Measurements from ENCODE around the gene APC. TPM values are rescaled to one million over a fixed set of nuclear protein-coding genes. Genes with fewer than 3 reads are reported as not detected.
"Not testable (repeated sequence)": the region's sequence is repeated elsewhere in the genome, so short reads cannot be mapped to it uniquely, and the experiment has no call there.

APC gene
- total RNA-seq, 2 experiments from 2014 or later, result 21.8 to 22.8 TPM

GRCh38 chr5:112713206-112713605, 24.5 kb upstream of the APC start:
- TF ChIP-seq, protein P1, sequence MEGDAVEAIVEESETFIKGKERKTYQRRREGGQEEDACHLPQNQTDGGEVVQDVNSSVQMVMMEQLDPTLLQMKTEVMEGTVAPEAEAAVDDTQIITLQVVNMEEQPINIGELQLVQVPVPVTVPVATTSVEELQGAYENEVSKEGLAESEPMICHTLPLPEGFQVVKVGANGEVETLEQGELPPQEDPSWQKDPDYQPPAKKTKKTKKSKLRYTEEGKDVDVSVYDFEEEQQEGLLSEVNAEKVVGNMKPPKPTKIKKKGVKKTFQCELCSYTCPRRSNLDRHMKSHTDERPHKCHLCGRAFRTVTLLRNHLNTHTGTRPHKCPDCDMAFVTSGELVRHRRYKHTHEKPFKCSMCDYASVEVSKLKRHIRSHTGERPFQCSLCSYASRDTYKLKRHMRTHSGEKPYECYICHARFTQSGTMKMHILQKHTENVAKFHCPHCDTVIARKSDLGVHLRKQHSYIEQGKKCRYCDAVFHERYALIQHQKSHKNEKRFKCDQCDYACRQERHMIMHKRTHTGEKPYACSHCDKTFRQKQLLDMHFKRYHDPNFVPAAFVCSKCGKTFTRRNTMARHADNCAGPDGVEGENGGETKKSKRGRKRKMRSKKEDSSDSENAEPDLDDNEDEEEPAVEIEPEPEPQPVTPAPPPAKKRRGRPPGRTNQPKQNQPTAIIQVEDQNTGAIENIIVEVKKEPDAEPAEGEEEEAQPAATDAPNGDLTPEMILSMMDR (IDR thresholded peaks at IDR 0.05), result no peak
- Histone ChIP-seq H3K4me1 (ENCODE audit: insufficient read depth, low read length) (peaks cover 39% of the 10 kb centered on the region), H3K9me3 (ENCODE audit: control insufficient read depth in 1 of 2, insufficient read depth in 1 of 2, low read length in 2 of 2) (no peaks in the 10 kb centered on the region), H3K27ac (ENCODE audit: low read depth in 1 of 2, low read length in 2 of 2) (no peak overlapping the region), H3K27me3 (ENCODE audit: control insufficient read depth in 1 of 2, insufficient read depth in 2 of 2, low read length in 2 of 2) (no peaks in the 10 kb centered on the region), H3K36me3 (ENCODE audit: insufficient read depth, low read length) (no peaks in the 10 kb centered on the region), H3K4me3 (ENCODE audit: low read length) (no peak overlapping the region)
- Mint-ChIP-seq H3K9me3 (no peaks in the 10 kb centered on the region), H3K4me3 (no peak overlapping the region), H3K36me3 (ENCODE audit: low read depth) (peaks cover 5% of the 10 kb centered on the region), H3K27me3 (no peaks in the 10 kb centered on the region), H3K4me1 (ENCODE audit: low read depth) (peaks cover 88% of the 10 kb centered on the region), H3K27ac (no peak overlapping the region)
- intact Hi-C loops (cut with DNase I, micrococcal nuclease), result no loop called here
- ATAC-seq (ENCODE audit: poor library complexity) (no peak), DNase-seq (no peak)
- ChIA-PET POLR2A (interaction anchor here (0.8 kb wide), 1 partner anchor 24 kb away, joined by 3 read pairs; no protein-coding TSS in a partner anchor), CTCF (no interaction called here)

GRCh38 chr5:112716895-112717294, 20.8 kb upstream of the APC start:
- ATAC-seq (ENCODE audit: poor library complexity); H3K4me3 Mint-ChIP-seq; H3K36me3 ChIP-seq (ENCODE audit: insufficient read depth, low read length); intact Hi-C loops (cut with DNase I, micrococcal nuclease); DNase-seq; H3K36me3 Mint-ChIP-seq (ENCODE audit: low read depth); H3K27me3 Mint-ChIP-seq; H3K27me3 ChIP-seq (ENCODE audit: control insufficient read depth in 1 of 2, insufficient read depth in 2 of 2, low read length in 2 of 2); H3K4me3 ChIP-seq (ENCODE audit: low read length); CTCF ChIA-PET; H3K27ac ChIP-seq (ENCODE audit: low read depth in 1 of 2, low read length in 2 of 2); H3K9me3 ChIP-seq (ENCODE audit: control insufficient read depth in 1 of 2, insufficient read depth in 1 of 2, low read length in 2 of 2); H3K9me3 Mint-ChIP-seq; H3K27ac Mint-ChIP-seq: not testable (repeated sequence)
- peaks cover 78% of the 10 kb centered on the region for H3K4me1 Mint-ChIP-seq (ENCODE audit: low read depth)
- H3K4me1 ChIP-seq (ENCODE audit: insufficient read depth, low read length), result peaks cover 18% of the 10 kb centered on the region
- POLR2A ChIA-PET, result interaction anchor here (1.1 kb wide), 1 partner anchor 9 kb away, joined by 3 read pairs; no protein-coding TSS in a partner anchor

DNA sequence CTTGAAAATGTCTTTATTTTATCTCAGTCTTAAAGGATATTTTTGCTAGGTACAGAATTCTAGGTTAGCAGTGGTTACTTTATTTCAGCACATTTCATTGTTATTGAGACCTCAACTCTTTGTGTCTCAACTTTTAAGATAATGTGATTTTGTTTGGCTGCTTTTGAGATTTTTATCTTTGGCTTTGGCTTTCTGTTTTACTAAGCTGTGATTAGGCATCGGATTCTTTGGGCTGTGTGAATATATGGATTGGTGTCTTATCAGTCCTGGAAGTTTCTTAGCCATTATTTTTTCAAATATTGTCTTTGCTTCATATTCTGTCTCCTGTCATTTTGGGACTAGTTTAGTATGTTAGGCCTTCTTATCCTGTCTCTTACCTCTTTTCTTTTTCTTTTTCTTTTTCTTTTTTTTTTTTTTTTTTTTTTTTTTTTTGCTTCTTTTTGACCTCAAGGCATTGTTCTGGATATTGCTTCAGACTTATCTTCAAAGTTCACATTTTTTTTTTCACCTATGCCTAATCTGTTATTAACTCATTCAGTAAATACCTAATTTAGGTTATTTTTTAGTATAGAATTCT, 20.1 kb upstream of the APC start:
- no peaks in the 10 kb centered on the region for H3K27me3 Mint-ChIP-seq
- H3K4me1 ChIP-seq (ENCODE audit: insufficient read depth, low read length), result peaks cover 14% of the 10 kb centered on the region
- H3K4me3 ChIP-seq (ENCODE audit: low read length), result no peak overlapping the region
- POLR2A ChIA-PET, result no interaction called here
- no peak overlapping the region for H3K4me3 Mint-ChIP-seq
- CTCF ChIA-PET, result interaction anchor here (0.6 kb wide), 1 partner anchor 89 kb away, joined by 4 read pairs; no protein-coding TSS in a partner anchor
- intact Hi-C loops (cut with DNase I, micrococcal nuclease), result no loop called here
- H3K4me1 Mint-ChIP-seq (ENCODE audit: low read depth), result peaks cover 78% of the 10 kb centered on the region
- DNase-seq (no peak), ATAC-seq (ENCODE audit: poor library complexity) (no peak)
- no peak overlapping the region for H3K27ac ChIP-seq (ENCODE audit: low read depth in 1 of 2, low read length in 2 of 2)
- no peak overlapping the region for H3K27ac Mint-ChIP-seq
- no peaks in the 10 kb centered on the region for H3K9me3 Mint-ChIP-seq
- no peaks in the 10 kb centered on the region for H3K36me3 ChIP-seq (ENCODE audit: insufficient read depth, low read length)
- TF ChIP-seq, protein P1 (IDR thresholded peaks at IDR 0.05), result no peak
- H3K9me3 ChIP-seq (ENCODE audit: control insufficient read depth in 1 of 2, insufficient read depth in 1 of 2, low read length in 2 of 2), result no peaks in the 10 kb centered on the region
- peaks cover 9% of the 10 kb centered on the region for H3K36me3 Mint-ChIP-seq (ENCODE audit: low read depth)
- no peaks in the 10 kb centered on the region for H3K27me3 ChIP-seq (ENCODE audit: control insufficient read depth in 1 of 2, insufficient read depth in 2 of 2, low read length in 2 of 2)

- Histone ChIP-seq H3K36me3 (ENCODE audit: insufficient read depth, low read length) (no peaks in the 10 kb centered on the region), H3K4me1 (ENCODE audit: insufficient read depth, low read length) (peaks cover 8% of the 10 kb centered on the region), H3K27ac (ENCODE audit: low read depth in 1 of 2, low read length in 2 of 2) (no peak overlapping the region), H3K9me3 (ENCODE audit: control insufficient read depth in 1 of 2, insufficient read depth in 1 of 2, low read length in 2 of 2) (no peaks in the 10 kb centered on the region), H3K27me3 (ENCODE audit: control insufficient read depth in 1 of 2, insufficient read depth in 2 of 2, low read length in 2 of 2) (no peaks in the 10 kb centered on the region), H3K4me3 (ENCODE audit: low read length) (no peak overlapping the region)
- Mint-ChIP-seq H3K9me3 (no peaks in the 10 kb centered on the region), H3K27ac (no peak overlapping the region), H3K4me1 (ENCODE audit: low read depth) (peaks cover 83% of the 10 kb centered on the region), H3K27me3 (no peaks in the 10 kb centered on the region), H3K4me3 (no peak overlapping the region), H3K36me3 (ENCODE audit: low read depth) (peaks cover 6% of the 10 kb centered on the region)
- intact Hi-C loops (cut with DNase I, micrococcal nuclease), result no loop called here
- no peak for ATAC-seq (ENCODE audit: poor library complexity)
- POLR2A ChIA-PET, result no interaction called here
- CTCF ChIA-PET, result interaction anchor here (0.6 kb wide), 1 partner anchor 88 kb away, joined by 4 read pairs; no protein-coding TSS in a partner anchor
- no peak for DNase-seq
- TF ChIP-seq, protein P1 (IDR thresholded peaks at IDR 0.05), result no peak
These were observed 19.3 kb upstream of the APC start for GRCh38 chr5:112718344-112718743.

Measured in CD4-positive, alpha-beta T cell (primary cell).